ENCODE measurements around the gene ISLR.

GRCh38 chr15:74182131-74182530, 8.6 kb downstream of the ISLR start:
- TF ChIP-seq CEBPB (IDR thresholded peaks at IDR 0.05; ENCODE audit: low read depth) (no peak), SP1 (IDR thresholded peaks at IDR 0.05; ENCODE audit: low read depth) (no peak), EZH2 (IDR thresholded peaks at IDR 0.05) (no peak), FOSL1 (IDR thresholded peaks at IDR 0.05; ENCODE audit: low read depth) (no peak), SIN3A (IDR thresholded peaks at IDR 0.05; ENCODE audit: low read depth) (no peak), POLR2A (IDR thresholded peaks at IDR 0.05; ENCODE audit: borderline replicate concordance, extremely low read depth, insufficient read depth, insufficient read length) (no peak), JUND (IDR thresholded peaks at IDR 0.05) (no peak), ATF3 (IDR thresholded peaks at IDR 0.05) (no peak), TCF7L2 (IDR thresholded peaks at IDR 0.05; ENCODE audit: borderline replicate concordance, extremely low read depth, insufficient read depth, insufficient read length) (no peak), POLR2AphosphoS5 (IDR thresholded peaks at IDR 0.05; ENCODE audit: low read depth, low read length) (no peak)
- TF ChIP-seq, protein P1, sequence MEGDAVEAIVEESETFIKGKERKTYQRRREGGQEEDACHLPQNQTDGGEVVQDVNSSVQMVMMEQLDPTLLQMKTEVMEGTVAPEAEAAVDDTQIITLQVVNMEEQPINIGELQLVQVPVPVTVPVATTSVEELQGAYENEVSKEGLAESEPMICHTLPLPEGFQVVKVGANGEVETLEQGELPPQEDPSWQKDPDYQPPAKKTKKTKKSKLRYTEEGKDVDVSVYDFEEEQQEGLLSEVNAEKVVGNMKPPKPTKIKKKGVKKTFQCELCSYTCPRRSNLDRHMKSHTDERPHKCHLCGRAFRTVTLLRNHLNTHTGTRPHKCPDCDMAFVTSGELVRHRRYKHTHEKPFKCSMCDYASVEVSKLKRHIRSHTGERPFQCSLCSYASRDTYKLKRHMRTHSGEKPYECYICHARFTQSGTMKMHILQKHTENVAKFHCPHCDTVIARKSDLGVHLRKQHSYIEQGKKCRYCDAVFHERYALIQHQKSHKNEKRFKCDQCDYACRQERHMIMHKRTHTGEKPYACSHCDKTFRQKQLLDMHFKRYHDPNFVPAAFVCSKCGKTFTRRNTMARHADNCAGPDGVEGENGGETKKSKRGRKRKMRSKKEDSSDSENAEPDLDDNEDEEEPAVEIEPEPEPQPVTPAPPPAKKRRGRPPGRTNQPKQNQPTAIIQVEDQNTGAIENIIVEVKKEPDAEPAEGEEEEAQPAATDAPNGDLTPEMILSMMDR (IDR thresholded peaks at IDR 0.05 in 2 of 3, conservative IDR thresholded peaks at IDR 0.05 in 1 of 3; ENCODE audit: borderline replicate concordance in 1 of 3, insufficient read depth in 1 of 3, low read depth in 2 of 3, low read length in 2 of 3), result no peak

Data from HCT116 (cell line).